ENCODE results near the gene CCR9.
A peak's percentile ranks its signal among the peaks of the same experiment; 100 is the strongest.
"Not testable (repeated sequence)": the region's sequence is repeated elsewhere in the genome, so short reads cannot be mapped to it uniquely, and the experiment has no call there.

The CCR9 gene

DNA sequence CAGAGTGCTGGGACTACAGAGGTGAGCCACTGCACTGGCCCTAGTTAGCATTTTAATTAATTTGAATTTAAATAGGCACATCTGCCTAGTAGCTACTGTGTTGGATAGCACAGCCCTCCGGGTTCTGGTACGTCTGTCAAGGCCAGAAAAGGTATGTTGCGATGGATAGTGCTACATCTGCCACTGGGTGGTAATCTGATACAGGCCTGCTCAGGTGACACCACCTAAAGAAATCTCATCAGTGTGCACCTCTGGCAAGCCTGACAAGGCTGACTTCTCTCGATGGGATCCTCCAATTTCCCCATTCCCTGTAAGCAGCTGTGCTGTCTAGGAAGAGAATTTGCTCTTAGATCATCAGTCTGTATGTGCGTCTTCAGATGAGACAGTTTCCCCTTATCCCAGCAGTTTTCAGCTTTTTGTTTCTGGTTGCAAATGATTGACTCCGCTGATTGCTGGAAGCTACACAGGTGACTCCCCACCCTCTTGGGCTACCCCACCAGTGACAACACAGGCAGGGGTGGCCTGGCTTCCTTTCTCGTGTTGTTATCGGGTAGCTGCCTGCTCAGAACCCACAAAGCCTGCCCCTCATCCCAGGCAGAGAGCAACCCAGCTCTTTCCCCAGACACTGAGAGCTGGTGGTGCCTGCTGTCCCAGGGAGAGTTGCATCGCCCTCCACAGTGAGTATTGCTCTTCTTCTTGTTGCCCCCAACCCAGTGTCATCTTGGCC, at the start of gene CCR9:
TSS of gene CCR9 (plus strand) at position 565 of the 727 bp plus-strand sequence. CDS start 8,391 bp downstream, outside the sequence.
- DNase-seq, result no peak

DNA sequence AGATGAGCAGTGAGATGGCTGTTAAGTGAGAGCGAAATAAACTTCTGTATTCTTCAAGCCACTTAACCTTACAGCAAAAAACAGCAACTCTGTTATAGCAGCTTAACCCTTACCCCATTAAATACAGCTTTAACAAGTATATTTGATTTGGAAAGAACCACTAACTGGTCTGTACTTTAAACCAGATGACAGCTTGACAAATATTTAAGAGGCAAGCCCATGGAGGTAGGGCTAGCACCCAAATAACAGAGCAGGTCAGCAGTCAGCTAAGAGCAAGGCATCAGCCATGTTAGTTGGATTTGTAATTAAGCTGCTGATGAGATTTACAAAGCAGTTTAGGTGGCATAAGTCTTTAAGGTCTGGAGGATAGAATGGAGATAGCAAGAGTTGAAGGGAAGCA, 47.9 kb upstream of the CCR9 start:
- DNase-seq, result no peak

DNA sequence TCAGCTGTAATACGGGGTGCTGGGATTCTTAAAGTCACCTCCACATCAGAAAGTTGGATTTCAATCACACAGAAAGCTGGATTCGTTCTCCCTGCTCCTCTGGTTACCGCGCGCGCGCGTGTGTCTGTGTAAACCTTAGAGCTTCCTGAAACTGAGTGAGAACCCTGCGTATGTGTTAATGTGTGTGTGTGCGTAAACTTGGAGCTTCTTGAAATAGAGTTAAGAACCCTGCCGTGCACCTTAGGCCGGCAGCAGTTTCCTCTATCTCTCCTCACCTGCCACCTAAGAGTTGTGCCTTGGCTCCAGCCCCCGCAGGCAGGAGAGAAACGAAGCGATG, 45.0 kb upstream of the CCR9 start:
- DNase-seq, result no peak

- DNase-seq, result peak; percentile 79
Observed at GRCh38 chr3:45841757-45842491, 44.4 kb upstream of the CCR9 start, which contains the start of gene LZTFL1. TSS of gene LZTFL1 (minus strand) at chr3:45842119. CDS start at chr3:45841991, 128 bp downstream.

DNA sequence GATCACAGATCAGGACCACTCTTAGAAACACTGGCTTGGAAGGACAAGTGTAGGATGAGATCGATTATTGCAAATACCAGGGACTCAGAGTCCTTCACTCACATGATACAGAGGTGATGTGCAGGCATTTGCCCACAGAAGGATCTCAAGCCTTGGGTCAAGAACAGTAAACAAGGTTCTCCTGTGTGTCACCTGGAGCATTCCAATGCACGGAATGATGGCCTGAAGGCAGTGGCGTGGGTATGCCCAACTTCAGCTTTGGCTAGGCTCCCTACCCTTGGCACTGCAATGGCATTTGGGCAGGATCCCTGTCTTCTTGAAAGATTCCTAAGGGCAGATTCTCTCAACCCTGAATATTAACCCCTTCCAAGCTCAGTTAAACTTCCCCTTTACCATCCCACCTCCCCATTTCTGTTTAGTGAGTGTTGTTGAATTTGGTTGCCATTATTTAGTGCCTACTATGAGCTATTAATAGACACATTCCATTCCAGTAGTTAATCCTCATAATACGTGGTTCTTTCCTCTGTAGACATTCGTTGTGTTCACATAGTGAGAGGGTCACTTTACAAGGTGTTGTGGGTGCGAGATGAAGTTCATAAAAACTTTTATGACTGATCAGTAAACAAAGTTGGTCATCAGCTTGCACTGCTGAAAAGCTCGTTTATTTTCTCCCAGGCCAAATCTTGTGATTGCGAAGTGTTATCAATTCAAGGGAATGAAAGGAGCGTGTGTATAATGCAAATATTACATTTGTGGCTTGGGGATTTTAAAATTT, 43.3 kb upstream of the CCR9 start:
- no peak for DNase-seq

GRCh38 chr3:45844616-45845015, 41.7 kb upstream of the CCR9 start:
- DNase-seq, result no peak

- no peak for DNase-seq
Observed at GRCh38 chr3:45848392-45848791, 38.0 kb upstream of the CCR9 start.

DNA sequence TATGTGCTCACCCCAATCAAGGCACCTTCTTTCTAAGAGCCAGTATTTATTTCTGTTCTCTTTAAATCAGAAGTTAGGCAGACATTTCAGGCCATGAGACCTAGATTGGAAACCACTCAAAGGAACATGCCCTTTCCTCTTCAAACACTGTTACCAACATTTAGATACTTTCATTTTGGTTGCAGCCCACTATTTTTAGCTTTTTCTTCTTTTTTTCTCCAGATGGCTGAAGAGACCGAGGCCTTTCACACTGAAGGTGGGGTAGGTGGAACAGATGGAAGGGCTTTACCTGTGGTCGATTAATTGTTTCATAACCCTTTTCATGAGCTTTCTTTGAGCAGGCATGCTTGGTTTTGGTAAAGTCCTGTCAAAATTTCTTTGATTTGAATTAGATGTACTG, 33.5 kb upstream of the CCR9 start:
- DNase-seq, result no peak

GRCh38 chr3:45856323-45856722, 30.0 kb upstream of the CCR9 start:
- not testable (repeated sequence) for DNase-seq

GRCh38 chr3:45857024-45857423, 29.3 kb upstream of the CCR9 start:
- not testable (repeated sequence) for DNase-seq

- DNase-seq, result no peak
Observed at GRCh38 chr3:45858809-45859543, 27.4 kb upstream of the CCR9 start.

GRCh38 chr3:45860481-45860880, 25.9 kb upstream of the CCR9 start:
- DNase-seq, result no peak

DNA sequence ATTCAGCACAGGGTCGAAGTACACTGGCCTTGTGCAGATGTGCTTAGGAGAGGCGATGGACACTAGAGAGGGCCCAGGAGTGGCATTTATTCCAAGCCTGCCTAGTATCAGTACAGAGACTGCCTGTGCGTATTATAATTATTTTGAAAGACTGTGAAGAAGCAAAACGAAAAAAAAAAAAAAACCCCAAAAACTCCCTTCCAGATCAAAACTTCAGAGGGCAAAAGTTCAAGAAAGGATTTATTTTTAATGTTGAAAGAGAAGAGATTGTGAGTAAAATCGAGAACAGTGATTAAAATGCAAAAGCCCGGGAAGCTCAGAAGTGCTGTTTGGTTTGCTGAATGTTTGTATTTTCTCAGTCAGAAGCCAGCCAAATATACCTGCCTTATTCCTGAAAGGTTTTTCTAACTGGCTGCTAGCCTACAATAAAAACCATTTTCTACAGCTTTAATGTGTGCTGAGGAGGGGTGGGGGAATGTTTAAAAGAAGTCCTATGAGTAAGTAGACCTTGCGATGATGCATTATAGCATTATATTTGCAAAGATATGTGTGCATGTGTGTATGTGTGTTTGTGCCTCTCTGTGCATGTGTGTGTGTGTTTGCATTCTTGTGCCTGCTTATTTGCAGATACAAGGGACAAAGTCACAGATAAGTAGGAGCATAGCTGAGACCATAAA, 25.2 kb upstream of the CCR9 start:
- no peak for DNase-seq

DNA sequence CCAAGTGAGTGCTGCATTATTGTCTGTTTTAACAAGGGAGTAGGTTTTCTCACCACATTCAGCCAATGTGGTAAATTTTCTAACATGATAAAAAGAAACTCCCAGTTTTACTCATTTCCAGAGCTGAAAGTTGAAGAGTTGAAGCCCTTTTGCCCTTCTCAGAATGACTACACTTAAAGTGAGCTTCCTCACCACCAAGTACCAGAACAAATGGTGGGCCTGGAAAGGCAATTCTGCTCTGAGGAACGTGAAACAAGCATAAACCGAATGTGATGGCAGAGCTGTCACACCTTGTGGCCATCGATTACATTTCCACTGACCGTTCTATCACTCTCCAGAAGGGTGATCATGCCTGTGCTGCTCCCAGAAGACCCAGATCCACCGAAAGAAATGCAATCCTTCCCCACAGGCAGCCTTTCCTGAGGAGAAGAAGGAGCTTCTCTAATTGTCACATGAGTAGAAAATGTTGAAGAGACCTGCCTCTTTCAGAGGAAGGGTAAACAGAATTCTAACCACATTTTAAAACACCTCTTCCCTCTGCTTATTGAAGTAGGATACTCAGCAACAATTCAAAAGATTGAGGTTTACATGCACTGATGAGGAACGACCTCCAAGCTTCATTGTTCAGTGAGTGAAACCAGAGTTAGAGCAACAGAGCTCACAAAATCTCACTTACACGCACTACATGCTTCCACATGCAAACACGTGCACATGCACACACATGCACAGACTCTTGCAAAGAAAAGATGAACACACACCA, 21.4 kb upstream of the CCR9 start:
- DNase-seq, result no peak

DNA sequence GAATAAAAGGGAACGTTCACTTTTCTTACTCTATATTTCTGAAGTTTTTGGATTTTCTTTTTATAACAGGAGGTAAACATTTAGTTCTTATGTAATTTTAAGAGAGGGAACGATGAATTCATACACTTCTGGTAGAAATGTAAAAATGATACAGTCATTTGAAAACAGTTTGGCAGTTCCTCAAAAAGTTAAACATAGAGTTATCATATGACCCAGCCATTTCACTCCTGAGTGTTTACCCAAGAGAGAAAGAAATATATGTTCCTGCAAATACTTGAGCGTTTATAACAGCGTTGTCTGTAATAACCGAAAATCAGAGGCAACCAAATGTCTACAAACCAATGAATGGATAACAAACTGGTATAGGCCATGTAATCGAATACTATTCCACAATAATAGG, 20.8 kb upstream of the CCR9 start:
- no peak for DNase-seq

DNA sequence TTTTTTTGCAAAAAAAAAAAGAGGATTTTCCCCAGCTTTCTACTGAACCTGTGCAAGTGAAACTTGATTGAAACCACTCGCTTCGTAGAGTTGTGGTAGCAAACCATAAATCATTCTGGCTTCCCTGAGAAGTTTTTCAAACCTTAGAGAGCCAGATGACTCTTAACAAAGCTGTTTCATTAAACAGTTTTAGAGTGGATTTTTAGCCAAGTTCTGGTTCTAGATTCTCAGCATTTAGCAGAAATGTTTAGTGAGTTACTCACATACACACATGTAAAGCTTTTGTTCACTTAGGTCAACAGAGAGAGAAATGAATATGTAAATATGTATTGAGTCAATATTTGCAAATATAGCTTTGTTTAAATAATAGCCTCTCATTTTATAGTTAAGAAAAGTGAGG, 18.1 kb upstream of the CCR9 start:
- DNase-seq, result no peak

DNA sequence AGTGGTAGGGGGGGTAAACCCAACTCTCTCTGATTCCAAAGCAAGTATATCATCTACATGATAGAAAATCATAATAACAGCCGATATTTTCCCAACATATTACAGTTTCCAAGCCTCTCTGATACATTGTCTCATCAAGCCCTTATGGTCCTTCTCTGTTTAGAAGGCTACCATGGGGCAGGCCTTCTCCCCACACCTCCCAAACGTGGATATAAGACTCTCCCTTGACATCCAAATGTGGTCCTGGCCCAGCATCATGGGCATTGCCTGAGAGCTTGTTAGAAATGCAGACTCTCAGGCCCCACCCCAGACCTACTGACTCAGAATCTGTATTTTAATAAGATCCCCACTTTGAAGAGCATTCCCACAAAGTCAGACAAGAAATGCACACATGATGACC, 17.7 kb upstream of the CCR9 start:
- DNase-seq, result no peak

GRCh38 chr3:45869638-45870037, 16.7 kb upstream of the CCR9 start:
- DNase-seq, result no peak

DNA sequence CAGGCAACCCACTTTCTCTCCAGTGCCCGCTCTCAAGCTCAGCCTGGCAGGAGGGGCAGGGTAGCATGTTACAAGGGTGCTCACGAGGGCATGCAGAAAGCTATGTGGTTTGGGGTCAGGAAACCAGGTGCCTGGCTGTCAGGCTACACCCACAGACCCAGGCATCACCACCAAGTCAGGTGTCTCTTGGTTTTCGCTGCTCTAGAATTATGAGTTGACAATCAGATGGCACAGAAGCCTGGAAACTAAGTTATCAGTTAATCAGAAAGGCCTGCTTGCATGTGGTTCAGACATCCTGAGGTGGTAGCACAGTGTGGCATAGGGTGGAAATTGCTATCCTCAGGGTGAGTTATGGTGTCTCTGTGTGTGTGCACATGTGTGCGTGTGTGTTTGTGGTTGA, 16.2 kb upstream of the CCR9 start:
- DNase-seq, result no peak

DNA sequence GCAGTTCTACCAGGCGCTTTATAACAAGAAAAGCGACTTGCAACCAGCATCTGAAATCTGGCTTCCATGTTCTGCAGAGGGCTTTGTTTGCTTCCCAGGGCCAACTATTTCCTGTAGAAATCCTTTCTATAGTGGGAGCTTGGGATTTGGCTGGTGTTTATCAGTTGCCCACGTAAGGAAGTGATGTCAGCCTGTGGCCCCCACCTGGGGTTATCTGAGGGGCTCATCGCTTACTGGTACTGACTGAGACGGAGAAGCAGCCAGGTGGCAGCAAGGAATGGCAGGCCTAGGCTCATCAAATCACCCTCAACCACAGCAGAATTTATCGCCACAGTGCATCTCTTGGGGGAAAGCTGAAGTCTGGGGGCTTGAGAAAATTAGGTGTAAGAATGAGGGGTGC, 14.6 kb upstream of the CCR9 start:
- DNase-seq, result no peak

DNA sequence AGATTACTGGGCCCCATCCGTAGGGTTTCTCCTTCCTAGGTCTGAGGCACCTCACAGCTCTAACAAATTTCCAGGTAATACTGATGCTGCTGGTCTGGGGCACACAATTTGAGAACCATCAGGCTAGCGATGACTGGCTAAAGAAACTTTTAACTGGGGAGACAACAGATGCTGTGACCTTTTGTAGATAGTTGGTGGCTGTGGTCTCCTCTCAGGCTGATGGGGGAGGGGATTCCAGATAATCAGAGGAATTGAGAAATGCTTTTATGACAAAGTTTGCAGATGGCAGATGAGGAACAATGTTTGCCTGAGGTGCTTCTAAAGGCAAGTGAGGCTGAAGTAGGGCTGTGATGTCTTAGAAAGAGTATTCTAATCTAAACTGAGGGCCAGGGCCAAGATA, 13.8 kb upstream of the CCR9 start:
- DNase-seq, result no peak

GRCh38 chr3:45873036-45873435, 13.3 kb upstream of the CCR9 start:
- no peak for DNase-seq

Measured in NCI-H446 treated with DMSO at 0.1 percent for 48 hours (cell line).